HG02610 (cell line): ENCODE measurements around the gene GALNT2.

Experiments
- ATAC-seq: cut with Tn5 transposase; IDR thresholded peaks from one replicate; pipeline ENCODE4 v1.9.1; 2021; ENCODE audit warnings: mild to moderate bottlenecking, moderate library complexity; ENCODE audit not compliant: unreplicated experiment

Gene GALNT2

DNA sequence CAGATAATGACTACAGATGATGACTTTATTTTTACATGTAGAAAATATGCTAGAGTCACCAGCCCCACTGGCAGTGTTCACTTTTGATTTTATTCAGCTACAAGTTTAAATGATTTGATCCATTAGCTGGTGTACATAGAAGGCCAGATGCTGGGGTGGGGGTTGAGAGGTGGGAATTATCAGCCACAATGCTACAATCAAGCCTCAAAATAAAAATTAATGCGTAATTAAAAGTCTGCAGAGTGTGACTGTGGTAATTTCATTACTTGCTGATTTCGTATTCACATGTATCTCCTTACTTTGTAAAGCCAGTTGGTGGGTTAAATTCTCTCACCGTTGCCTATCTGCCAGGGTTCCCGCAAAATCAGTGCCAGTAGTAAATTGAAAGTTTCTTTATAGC lies 109.3 kb downstream of the GALNT2 start:
- no peak for ATAC-seq

DNA sequence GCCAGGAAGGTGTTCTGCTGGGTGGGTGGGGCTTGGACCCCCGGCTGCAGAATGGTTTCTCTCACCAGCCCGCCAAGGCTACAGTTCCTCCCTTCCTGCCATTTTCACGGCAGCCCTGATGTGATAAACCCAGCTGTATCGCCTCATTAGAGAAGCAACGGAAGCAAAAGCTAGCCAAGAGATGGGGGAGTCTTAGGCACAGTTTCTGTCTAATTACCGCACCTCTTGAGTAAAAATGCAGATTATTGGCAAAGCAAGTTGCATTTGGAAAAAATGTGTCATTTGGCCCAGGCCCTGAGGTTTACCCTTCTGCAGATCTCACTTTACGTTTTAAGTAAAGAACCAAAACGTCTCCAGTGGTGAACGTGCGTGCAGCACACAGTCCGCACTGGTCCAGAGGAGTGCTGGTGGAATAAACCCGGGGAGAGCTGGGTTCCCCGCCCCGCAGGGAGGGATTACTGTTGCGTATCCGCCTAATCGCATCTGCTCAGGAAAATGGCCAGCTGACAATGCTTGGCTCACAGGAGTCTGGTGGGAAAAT lies 109.9 kb downstream of the GALNT2 start:
- no peak for ATAC-seq

DNA sequence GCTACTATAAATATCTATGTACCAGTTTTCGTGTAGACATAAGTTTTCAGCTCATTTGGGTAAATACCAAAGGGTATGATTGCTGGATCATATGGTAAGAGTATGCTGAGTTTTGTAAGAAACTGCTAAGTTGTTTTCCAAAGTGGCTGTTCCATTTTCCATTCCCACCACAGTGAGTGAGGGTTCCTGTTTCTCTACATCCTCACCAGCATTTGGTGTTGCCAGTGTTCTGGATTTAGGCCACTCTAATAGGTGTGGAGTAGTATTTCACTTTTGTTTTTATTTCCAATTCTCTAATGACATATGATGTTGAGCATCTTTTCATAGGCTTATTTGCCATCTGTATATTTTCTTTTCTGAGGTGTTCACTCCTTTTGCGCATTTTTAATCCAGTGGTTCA lies 112.2 kb downstream of the GALNT2 start:
- ATAC-seq = no peak

DNA sequence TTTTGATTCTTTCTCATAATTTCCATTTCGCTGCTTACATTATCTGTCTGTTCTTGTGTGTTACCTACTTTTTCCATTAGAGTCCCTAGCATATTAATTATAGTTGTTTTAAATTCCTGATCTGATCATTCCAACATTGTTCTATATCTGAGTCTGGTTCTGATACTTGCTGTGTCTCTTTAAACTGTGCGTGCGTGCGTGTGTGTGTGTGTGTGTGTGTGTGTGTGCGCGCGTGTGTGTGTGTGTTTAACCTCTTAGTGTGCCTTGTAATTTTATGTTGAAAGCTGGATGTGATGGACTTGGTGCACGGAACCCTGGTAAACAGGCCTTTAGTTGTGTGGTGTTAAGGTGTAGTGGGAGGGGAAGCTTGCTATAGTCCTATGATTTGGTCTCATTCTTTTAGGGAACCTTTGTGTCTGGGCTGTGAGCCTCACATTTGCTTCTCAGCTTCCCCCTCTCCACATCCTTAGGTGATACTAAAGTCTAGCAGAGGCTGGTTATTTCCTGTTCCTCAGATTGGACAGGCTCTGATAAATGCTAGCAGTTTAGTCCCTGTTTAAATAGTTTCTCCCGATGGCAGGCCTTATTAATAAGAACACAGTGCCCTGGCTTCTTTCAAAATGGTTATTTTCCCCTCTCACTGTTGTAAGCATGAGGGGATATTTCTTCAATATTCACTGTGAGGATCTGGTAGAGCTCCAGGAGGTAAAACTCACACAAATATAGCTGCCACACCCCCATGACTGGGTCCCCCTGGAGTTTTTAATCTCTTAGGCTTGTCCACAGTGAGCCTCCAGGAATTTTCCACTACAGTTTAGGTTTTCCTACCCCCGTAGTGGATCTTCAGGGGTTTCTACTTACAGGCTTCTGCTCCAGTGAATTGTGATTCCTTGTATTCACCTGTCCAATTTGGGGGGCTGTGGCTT lies 118.3 kb downstream of the GALNT2 start:
- no peak for ATAC-seq

DNA sequence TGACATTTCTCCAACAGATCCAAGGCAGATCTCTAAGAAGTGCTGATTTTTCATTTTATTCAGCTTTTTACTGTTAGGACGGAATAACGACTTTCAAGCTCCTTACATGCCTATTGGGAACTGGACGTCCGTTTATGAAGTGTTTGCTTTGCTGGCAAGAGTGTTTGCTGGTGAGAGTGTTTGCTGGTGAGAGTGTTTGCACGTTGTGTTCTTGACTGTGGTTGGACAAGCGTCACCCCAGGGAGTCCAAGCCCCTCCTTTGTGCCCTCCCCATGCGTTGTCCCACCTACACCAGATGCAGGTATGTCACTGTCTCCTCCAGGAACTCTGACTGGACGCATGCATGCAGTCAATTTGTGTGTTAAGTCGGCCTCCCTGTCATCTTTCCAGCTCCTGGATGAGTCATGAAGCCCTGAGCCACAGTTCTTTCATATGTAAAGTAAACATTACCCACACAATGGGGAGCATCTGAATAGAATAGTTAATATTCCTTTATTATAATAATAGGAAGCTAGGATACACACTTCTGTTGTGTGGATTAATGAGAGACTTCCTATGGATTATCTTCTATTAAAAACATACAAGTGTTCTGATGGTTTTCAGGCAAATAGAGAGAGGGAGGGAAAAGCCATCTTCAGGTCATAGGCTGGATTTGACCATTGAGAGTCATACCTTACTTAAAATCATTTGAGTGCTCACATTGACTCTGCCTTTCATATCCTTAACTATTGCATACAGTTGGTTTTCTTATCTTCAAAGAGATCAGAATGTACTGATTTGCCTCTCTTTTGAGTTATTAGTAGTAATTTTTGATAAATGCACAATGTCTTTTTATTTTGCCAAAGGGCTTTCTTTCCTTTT lies 119.2 kb downstream of the GALNT2 start:
- ATAC-seq = no peak

DNA sequence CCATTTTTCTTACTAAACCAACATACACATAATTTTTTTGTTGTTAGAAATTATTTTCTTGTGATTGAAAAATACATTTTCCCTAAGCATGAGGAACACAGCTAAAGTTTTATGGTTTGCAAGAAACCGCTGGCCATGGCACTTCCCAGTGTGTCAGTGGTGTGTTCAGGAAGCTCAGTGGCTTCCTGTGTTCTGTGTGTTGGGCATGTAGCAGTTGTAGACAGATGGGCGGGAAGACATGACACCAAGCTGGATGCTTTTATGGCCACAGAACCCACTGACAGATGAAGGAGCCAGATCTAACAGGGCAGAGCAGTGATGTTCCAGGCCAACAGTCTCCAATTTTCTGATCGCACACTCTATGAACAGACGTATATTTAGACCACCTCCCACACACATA lies 119.8 kb downstream of the GALNT2 start:
- ATAC-seq = no peak

DNA sequence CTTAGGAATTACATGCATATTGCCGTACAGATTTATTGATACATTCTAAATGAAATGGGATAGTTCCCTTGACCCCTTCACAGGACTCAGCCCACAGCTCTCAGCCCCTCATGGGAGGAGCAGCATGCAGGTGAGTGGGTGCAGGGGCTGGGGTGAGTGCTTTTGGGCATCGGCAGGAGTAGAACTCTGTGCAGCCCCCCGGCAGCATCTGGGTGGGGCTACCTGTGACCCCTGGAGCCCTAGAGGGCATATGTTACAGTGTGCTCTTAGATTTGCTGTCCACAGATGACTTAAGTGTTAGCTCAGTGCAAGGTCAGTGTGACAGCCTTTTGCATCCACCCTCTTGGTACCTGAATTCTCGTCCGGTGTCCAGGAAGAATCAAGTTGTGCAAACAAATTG lies 120.3 kb downstream of the GALNT2 start:
- ATAC-seq = no peak

DNA sequence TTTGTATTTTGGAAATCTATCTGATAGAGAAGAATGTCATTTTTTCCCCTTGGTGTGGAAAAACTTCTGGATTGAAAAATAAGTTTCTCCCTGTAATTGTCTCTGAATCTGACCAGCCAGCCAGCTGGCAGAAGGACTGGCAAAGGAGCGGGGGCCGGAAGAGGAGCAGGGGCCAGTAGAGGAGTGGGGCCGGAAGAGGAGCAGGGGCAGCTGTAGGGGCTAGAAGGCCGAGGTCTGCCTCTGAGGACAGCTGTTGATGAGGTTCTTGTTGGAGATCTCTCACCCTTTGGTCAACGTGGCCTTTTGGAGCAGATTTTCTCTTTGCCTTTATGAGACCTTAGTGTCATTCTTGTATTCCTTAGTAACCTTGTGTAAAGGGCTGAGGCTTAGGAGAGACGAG lies 121.8 kb downstream of the GALNT2 start:
- no peak for ATAC-seq

DNA sequence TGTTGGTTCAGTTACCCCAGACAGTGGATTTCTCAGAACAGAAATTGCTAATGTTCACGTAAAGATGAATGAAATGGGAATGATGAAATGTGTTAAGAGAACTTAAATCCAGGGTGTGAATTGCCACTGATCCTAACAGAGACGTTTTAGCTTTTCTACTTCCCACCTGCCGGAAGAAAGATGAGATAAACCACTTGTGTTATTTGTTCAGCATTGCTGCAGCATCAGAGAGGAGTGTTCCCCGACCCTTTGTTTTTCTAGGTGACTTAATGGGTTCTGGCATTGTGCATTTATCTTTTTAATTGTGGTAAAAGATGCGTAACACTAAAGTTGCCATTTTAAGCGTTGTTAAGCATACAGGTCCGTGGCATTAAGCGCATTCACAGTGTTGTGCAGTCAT lies 122.3 kb downstream of the GALNT2 start:
- ATAC-seq = no peak

DNA sequence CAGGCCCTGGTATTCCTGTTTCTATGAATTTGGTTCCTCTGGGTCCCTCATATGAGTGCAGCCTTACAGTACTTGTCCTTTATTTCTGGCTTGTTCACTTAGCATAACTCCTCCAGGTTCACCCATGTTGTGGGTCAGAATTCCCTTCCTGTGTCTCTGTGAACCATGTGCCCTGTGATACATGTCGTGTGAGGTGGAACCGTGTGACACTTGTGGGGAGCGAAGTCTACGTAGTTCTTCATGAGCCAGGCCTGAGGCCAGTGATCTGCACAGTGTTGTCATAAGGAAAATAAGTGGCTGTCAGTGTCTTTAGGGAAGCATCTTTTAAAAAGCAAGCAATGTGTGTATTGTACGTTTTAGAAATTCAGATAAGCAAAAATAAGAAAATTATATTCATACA lies 122.8 kb downstream of the GALNT2 start:
- ATAC-seq = no peak

DNA sequence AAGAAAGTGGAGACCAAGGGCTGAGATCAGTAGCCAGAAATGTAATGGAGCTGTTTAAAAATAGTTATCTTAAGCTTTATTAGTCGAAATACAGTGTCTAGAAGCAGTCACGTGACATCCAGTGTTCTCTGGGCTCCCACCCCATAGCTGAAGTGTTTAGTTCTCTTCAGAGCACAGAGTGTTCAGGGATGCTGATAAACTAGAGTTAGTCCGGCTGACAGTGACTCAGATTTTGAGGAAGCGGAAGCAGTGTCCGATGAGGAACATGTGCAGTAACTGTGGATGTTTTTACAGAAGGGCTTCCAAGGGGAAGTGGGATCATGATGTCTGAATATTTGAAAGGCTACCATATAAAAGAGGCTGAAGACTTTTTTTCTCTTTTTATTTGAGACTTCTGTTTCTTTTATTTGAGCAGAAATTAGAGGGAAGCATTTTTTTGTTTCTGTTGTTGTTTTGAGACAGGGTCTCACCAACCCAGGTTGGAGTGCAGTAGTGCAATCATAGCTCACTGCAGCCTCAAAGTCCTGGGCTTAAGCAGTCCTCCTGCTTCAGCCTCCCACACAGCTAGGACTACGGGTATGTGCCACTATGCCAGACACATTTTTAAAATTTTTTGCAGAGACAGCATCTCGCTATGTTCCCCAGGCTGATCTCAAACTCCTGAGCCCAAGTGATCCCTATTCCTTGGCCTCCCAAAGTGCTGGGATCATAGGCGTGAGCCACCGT lies 124.2 kb downstream of the GALNT2 start:
- ATAC-seq = no peak

DNA sequence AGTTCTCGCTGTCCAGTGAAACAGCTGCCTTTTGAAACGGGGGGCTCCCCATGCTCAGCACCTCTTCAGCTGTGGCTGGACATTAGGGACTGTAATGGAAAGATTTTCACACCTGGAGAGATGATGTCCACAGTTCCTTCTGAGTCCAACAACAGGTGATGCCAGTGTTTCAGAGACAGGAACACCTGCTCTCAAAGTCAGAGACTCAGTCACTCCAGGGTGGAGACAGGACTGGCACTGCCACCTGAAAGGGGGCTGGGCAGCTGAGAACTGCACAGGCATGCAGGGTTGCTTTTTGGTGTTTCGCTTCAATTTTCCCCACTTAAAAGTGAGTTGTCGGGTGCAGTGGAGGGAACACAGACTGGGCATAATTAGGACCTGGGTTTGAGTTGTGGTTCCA lies 124.8 kb downstream of the GALNT2 start:
- no peak for ATAC-seq

DNA sequence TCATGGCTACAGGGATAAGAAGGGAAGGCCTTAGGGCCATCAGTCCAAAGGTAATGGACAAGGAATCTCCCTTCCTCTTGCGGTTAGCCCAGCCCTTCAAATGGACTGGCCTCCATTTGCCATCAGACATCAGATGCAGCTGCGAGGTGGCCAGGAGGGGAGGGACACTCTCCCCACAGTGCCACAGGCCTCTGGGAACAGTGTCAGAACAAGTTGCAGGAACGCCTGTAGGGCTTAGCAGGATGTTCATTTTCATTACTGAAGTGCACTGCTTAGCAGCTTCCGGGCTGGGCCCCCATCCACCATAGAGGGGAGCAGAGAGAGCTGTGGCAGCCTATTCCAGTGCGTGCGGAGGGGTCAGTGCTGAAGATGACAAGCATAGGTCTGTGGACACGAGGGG lies 127.5 kb downstream of the GALNT2 start:
- ATAC-seq = no peak

DNA sequence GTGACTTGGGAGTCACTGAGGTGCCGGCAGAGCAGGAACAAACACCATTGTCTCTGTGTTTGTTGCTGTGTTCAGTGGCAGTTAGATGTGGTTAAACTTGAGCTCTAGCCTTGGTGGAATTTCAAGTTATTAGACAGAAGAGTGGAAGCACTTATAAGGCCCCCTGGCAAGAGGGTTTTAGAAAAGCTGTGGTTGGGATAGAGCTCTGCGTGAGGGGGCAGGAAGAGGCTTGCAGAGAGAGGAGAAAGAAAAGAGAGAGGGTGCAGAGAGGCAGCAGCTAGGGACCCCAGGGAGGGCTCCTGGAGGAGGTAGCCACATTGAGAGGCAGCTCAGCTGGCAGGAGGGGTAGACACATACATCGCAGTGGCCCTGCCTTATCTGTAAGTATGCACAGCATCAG lies 128.2 kb downstream of the GALNT2 start:
- ATAC-seq = no peak

DNA sequence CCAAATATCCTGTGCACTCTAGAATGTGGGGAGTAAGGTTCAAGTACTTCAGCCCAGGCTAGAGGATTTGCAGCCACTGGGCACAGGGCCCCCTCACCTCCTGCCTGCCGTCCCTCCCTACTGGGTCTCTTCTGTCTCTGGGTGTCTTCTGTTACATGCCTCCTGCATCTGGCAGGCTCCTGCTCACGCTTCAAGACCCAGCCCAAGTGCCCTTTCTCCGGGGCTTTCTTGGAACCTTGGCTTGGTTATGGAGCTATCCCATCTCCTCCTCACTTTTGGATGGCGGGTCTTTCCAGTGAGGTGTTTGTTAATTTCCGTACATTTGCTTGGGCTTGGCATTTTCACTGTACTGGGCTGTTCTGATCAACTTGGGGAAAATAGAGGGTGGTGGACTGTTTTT lies 129.0 kb downstream of the GALNT2 start:
- no peak for ATAC-seq

DNA sequence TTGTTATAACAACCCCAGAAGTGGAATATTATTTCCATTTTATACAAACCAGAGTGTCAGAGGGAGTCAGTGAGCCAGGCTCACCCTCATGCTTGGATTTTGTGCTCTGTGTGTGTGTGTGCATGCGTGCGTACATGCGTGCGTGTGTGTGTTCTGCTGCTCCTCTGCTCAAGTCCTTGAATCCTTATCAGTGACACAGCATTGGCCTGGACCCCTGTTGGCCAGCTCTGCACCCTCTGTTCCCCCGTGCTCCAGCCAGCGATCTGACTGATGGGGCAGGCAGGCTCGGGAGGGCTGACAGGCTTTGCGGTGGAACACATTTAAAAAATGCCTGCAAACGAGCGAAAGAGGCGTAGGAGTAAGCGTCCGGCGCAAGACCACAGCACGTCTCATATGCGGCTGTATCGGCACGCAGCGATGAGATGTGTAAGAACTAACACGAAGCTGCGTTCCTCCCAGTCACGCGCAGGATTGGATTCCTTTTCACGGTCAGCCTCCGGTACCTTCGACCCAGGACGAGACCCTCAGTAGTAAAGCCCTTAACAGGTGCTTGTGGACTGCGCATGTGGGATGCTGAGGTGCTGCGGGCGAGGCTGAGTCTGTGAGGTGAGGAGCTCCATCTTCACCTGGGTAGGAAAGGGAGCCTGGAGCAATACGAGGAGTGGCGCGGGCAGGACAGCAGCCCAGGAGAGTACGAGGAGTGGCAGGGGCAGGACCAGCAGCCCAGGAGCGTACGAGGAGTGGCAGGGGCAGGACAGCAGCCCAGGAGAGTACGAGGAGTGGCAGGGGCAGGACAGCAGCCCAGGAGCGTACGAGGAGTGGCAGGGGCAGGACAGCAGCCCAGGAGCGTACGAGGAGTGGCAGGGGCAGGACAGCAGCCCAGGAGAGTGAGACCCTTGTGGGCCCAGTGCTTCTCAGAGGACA lies 130.9 kb downstream of the GALNT2 start:
- ATAC-seq = no peak

DNA sequence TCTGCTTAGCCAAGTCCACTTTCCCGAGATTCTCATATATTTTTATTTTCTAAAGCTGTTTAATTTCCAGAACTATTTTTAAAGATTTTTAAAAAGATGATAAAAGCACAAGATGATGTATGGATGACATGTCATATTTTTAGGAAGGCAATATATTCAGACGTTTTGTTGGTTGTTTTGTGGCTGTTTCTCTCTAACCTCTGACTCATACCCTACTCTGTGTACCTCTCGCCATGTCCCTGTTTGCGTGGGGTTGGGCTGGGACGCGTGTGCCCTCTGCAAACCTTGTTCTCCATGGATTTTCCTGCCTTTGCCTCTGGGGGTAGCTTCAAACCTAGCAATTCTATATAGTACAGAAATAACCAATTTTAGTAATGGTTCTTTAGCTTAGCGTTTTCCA lies 132.0 kb downstream of the GALNT2 start:
- ATAC-seq = no peak

DNA sequence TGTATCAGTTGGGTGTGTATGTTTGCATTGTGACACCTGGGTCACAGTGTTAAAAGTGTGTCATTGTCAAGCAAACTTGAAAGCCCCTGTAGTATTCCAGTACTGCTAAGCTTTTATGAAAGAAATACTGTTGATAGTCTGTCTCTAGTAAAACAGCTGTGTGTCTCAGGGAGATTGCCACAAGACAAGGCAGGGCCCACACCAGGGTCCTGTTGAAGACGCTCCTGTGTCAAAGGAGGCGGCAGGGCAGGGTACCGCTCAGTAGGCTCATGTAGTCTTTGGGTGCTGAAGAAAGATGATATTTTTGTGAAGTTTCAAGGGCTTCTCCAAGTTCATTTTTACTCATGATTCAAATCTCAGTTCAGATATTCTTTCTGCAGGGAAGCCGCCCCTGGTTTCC lies 132.5 kb downstream of the GALNT2 start:
- ATAC-seq = no peak

DNA sequence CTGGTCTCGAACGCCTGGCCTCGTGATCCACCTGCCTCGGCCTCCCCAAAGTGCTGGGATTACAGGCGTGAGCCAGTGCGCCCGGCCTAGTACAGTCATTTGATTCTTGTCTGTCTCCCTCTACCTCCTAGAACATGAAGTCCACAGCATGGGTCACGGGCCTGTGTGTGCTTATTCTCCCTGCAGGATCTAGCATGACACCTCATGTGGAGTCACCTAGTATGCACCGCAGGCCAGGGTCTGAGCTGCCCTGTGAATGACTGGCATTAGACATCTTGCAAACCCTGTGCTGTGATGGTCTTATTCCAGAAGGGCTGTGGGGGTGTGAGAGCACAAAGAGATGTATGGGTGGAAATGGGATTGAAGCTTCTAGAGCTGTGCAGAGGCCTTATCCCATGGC lies 133.2 kb downstream of the GALNT2 start:
- no peak for ATAC-seq

DNA sequence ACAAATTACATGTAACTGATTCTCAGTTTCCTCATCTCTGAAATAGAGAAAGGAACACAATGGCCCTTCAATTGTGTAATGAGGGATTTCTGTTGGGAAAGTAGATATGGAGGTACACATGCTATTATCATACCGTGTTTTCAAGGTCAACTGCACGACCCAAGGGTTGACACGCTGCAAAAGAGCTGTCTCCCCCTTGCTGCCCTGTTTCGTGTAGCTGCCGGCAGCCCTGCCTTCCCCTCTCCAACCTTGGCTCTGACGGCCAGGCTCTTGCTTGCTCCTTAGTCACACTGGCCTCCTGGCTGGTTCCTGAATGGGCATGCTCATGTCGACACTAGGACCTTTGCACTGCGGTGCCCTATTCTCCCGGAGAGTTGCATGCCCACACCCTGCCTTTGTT lies 134.4 kb downstream of the GALNT2 start:
- ATAC-seq = no peak
